Measurements from ENCODE around the gene OR6Y1. TPM values are rescaled to one million over a fixed set of nuclear protein-coding genes. Genes with fewer than 3 reads are reported as not detected.

Gene OR6Y1
- polyA plus RNA-seq, 1 of the 3 experiments (the other 2 are of a cell fraction) = not detected

DNA sequence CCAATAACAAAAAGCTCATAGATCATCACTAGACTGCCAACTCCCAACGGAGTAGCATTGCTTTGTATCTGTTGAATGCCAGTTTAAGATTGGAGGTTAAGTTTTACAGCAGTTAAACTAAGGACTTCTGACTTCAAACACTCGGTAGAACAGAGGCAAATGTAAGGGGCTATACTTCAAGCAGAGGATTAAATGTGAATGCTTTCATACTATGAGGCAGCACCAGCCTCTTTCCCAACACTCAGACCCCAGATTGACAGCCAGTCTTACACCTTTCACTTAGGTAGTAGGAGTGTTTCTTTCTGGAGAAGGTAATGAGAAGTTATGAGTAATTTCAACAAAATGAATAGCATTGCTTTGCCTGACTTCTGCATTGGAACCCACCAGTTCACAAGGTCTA lies 59.4 kb downstream of the OR6Y1 start (continued):
- no peak for TF ChIP-seq RXRA (IDR thresholded peaks at IDR 0.05; ENCODE audit: borderline replicate concordance, low read depth)

Other genes starting within 250 kb of the OR6Y1 start
- not detected in 2 replicates for gene CD1B, start 222.9 kb downstream of the OR6Y1 start, polyA plus RNA-seq (2012; rRNA removed)
- gene CD1E, start 200.5 kb downstream of the OR6Y1 start, polyA plus RNA-seq (2012; rRNA removed) = not detected in 2 replicates
- gene OR10T2, start 154.9 kb downstream of the OR6Y1 start, polyA plus RNA-seq (2012; rRNA removed) = not detected in 2 replicates
- gene OR10K2, start 128.2 kb downstream of the OR6Y1 start, polyA plus RNA-seq (2012; rRNA removed) = not detected in 2 replicates
- gene OR10K1, start 92.6 kb downstream of the OR6Y1 start, polyA plus RNA-seq (2012; rRNA removed) = not detected in 2 replicates
- gene OR10R2, start 82.2 kb downstream of the OR6Y1 start, polyA plus RNA-seq (2012; rRNA removed) = not detected in 2 replicates
- gene OR6P1, start 16.2 kb upstream of the OR6Y1 start, polyA plus RNA-seq (2012; rRNA removed) = not detected in 2 replicates
- not detected in 2 replicates for gene OR10X1, start 25.5 kb upstream of the OR6Y1 start, polyA plus RNA-seq (2012; rRNA removed)
- gene OR10Z1, start 50.9 kb upstream of the OR6Y1 start, polyA plus RNA-seq (2012; rRNA removed) = not detected in 2 replicates
- not detected in 2 replicates for gene SPTA1, start 132.3 kb upstream of the OR6Y1 start, polyA plus RNA-seq (2012; rRNA removed)
- not detected in 2 replicates for gene OR6K2, start 146.2 kb upstream of the OR6Y1 start, polyA plus RNA-seq (2012; rRNA removed)
- gene OR6K3, start 166.3 kb upstream of the OR6Y1 start, polyA plus RNA-seq (2012; rRNA removed) = not detected in 2 replicates
- gene OR6K6, start 200.3 kb upstream of the OR6Y1 start, polyA plus RNA-seq (2012; rRNA removed) = not detected in 2 replicates
- gene OR6N1, start 217.8 kb upstream of the OR6Y1 start, polyA plus RNA-seq (2012; rRNA removed) = not detected in 2 replicates
- not detected in 2 replicates for gene OR6N2, start 226.8 kb upstream of the OR6Y1 start, polyA plus RNA-seq (2012; rRNA removed)